NCI-H524 treated with DMSO at 0.1 percent for 48 hours (cell line): ENCODE measurements around the gene PIM3.

Source experiments
- DNase-seq: peaks from one replicate; lab custom pipeline; 2025; lab: John Stamatoyannopoulos, UW

The PIM3 gene

GRCh38 chr22:50007057-50007511, 46.5 kb downstream of the PIM3 start:
- DNase-seq, result no peak

GRCh38 chr22:50008151-50009040, 47.8 kb downstream of the PIM3 start:
- no peak for DNase-seq

GRCh38 chr22:50009251-50009650, 48.7 kb downstream of the PIM3 start:
- DNase-seq, result no peak

- DNase-seq, result no peak
Measured at GRCh38 chr22:50009765-50010675, 49.4 kb downstream of the PIM3 start.

- no peak for DNase-seq
Measured at GRCh38 chr22:50010676-50011446, 50.3 kb downstream of the PIM3 start.

GRCh38 chr22:50011447-50012210, 51.1 kb downstream of the PIM3 start:
- no peak for DNase-seq

GRCh38 chr22:50012211-50013181, 51.9 kb downstream of the PIM3 start, which contains the start of gene IL17REL:
Gene IL17REL, minus strand, starts transcription at chr22:50012765. Its CDS starts 119 bp downstream, at chr22:50012646.
- DNase-seq, result no peak
